T-helper 9 cell (primary cell): ENCODE data around the gene HACD2.
"Not testable (repeated sequence)": the region's sequence is repeated elsewhere in the genome, so short reads cannot be mapped to it uniquely, and the experiment has no call there.

Experiments used
- DNase-seq: peaks from one replicate; pipeline ENCODE4 v3.0.0-alpha.2; 2020

The HACD2 gene

GRCh38 chr3:123611082-123611481, 26.2 kb upstream of the HACD2 start:
- DNase-seq = no peak

GRCh38 chr3:123610331-123610730, 25.5 kb upstream of the HACD2 start:
- no peak for DNase-seq

- no peak for DNase-seq
Measured at GRCh38 chr3:123609063-123609462, 24.2 kb upstream of the HACD2 start.

- DNase-seq = no peak
Measured at GRCh38 chr3:123608263-123608937, 23.5 kb upstream of the HACD2 start.

GRCh38 chr3:123606527-123606926, 21.7 kb upstream of the HACD2 start:
- DNase-seq = no peak

GRCh38 chr3:123605789-123606234, 21.0 kb upstream of the HACD2 start:
- DNase-seq = no peak

GRCh38 chr3:123603153-123603552, 18.3 kb upstream of the HACD2 start:
- not testable (repeated sequence) for DNase-seq

GRCh38 chr3:123602325-123602724, 17.5 kb upstream of the HACD2 start:
- no peak for DNase-seq

- not testable (repeated sequence) for DNase-seq
Measured at GRCh38 chr3:123600863-123601262, 16.0 kb upstream of the HACD2 start.

GRCh38 chr3:123597561-123597960, 12.7 kb upstream of the HACD2 start:
- DNase-seq = no peak

GRCh38 chr3:123595396-123596180, 10.7 kb upstream of the HACD2 start:
- no peak for DNase-seq

- no peak for DNase-seq
Measured at GRCh38 chr3:123593381-123593780, 8.5 kb upstream of the HACD2 start.

GRCh38 chr3:123590685-123591450, 6.0 kb upstream of the HACD2 start:
- no peak for DNase-seq

GRCh38 chr3:123587401-123587800, 2.5 kb upstream of the HACD2 start:
- no peak for DNase-seq

GRCh38 chr3:123586968-123587367, 2.1 kb upstream of the HACD2 start:
- DNase-seq = no peak

- no peak for DNase-seq
Measured at GRCh38 chr3:123586131-123586530, 1.3 kb upstream of the HACD2 start.

GRCh38 chr3:123584284-123584987, 417 bp downstream of the HACD2 start:
- peak; percentile 40 for DNase-seq

GRCh38 chr3:123583561-123583960, 1.3 kb downstream of the HACD2 start:
- DNase-seq = no peak

GRCh38 chr3:123582315-123582714, 2.5 kb downstream of the HACD2 start:
- no peak for DNase-seq

GRCh38 chr3:123576122-123576521, 8.7 kb downstream of the HACD2 start:
- DNase-seq = no peak

GRCh38 chr3:123571973-123572365, 12.9 kb downstream of the HACD2 start:
- no peak for DNase-seq

GRCh38 chr3:123571264-123571972, 13.4 kb downstream of the HACD2 start:
- DNase-seq = no peak
